Vagina (tissue), 2 donors: ENCODE data around the gene FZR1.

Experiments used
- CTCF ChIP-seq, 3 experiments: fragments of 450-650 bp in 2 of 3; fragments of 200-600 bp in 1 of 3; sonication (generic) in 1 of 3; IDR thresholded peaks; one replicate each; pipeline ENCODE4 v1.5.1; 2017 to 2019; ENCODE audit warnings: antibody characterized with exemption in 3 of 3, mild to moderate bottlenecking in 2 of 3, moderate library complexity in 2 of 3
- POLR2A ChIP-seq, 2 donors: fragments of 450-650 bp; IDR thresholded peaks; one replicate each; pipeline ENCODE4 v1.6.1; 2017; ENCODE audit warnings: antibody characterized with exemption in 2 of 2, mild to moderate bottlenecking in 2 of 2, moderate library complexity in 2 of 2
- POLR2AphosphoS5 ChIP-seq, 2 donors: sonication (generic); formaldehyde crosslinking; IDR thresholded peaks; one replicate each; pipeline ENCODE4 v1.9.0; 2017; ENCODE audit warnings: antibody characterized with exemption in 2 of 2, mild to moderate bottlenecking in 2 of 2, low read depth in 1 of 2; ENCODE audit not compliant: insufficient read depth in 1 of 2

GRCh38 chr19:3500429-3501101 is 5.5 kb upstream of the FZR1 start, which contains the start of gene DOHH:
- no peak for TF ChIP-seq CTCF (IDR thresholded peaks at IDR 0.05)
- no peak for TF ChIP-seq POLR2A (IDR thresholded peaks at IDR 0.05)
- peak; percentile 93 to 96 for TF ChIP-seq POLR2AphosphoS5 (IDR thresholded peaks at IDR 0.05; ENCODE audit: insufficient read depth in 1 of 2, low read depth in 1 of 2)
